Testis (tissue), 2 donors: ENCODE data around the gene ZFPM1.
"Not testable (repeated sequence)": the region's sequence is repeated elsewhere in the genome, so short reads cannot be mapped to it uniquely, and the experiment has no call there.

ENCODE experiments used
- POLR2A ChIP-seq: fragments of 450-650 bp; IDR thresholded peaks from one replicate; pipeline ENCODE4 v1.6.1; 2017; ENCODE audit warnings: antibody characterized with exemption, mild to moderate bottlenecking, moderate library complexity
- TF ChIP-seq, protein P1 (sequence below), 3 experiments: fragments of 450-650 bp in 2 of 3; fragments of 200-600 bp in 1 of 3; sonication (generic) in 1 of 3; IDR thresholded peaks; one replicate each; pipeline ENCODE4 v1.5.1; 2016 to 2019; ENCODE audit warnings: antibody characterized with exemption in 3 of 3, mild to moderate bottlenecking in 2 of 3, moderate library complexity in 1 of 3

DNA sequence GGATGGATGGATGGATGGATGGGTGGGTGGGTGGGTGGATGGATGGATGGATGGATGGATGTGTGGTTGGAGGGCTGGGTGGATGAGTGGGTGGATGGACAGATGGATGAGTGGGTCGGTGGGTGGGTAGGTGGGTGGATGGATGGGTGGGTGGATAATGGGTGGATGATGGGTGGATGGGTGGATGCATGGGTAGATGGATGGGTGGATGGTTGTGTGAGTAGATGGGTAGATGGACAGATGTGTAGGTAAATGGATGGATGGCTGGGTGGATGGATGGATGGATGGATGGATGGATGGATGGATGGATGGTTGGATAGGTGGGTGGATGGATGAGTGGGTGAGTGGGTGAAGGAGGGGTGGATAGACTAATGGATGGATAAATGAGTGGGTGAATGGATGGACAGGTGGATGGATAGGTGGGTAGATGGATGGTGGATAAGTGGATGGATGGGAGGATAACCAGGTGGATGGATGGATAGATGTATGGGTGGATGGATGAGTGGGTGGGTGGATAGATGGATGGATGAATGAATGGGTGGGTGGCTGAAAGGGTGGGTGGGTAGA lies 64.2 kb downstream of the ZFPM1 start:
- TF ChIP-seq, protein P1, sequence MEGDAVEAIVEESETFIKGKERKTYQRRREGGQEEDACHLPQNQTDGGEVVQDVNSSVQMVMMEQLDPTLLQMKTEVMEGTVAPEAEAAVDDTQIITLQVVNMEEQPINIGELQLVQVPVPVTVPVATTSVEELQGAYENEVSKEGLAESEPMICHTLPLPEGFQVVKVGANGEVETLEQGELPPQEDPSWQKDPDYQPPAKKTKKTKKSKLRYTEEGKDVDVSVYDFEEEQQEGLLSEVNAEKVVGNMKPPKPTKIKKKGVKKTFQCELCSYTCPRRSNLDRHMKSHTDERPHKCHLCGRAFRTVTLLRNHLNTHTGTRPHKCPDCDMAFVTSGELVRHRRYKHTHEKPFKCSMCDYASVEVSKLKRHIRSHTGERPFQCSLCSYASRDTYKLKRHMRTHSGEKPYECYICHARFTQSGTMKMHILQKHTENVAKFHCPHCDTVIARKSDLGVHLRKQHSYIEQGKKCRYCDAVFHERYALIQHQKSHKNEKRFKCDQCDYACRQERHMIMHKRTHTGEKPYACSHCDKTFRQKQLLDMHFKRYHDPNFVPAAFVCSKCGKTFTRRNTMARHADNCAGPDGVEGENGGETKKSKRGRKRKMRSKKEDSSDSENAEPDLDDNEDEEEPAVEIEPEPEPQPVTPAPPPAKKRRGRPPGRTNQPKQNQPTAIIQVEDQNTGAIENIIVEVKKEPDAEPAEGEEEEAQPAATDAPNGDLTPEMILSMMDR (IDR thresholded peaks at IDR 0.05), result not testable (repeated sequence)
- TF ChIP-seq POLR2A, result not testable (repeated sequence)
